Neural cell (in vitro differentiated cells): ENCODE data around the gene GGA1.

Experiments used
- EP300 ChIP-seq: fragments of 450-650 bp; conservative IDR thresholded peaks from 2 replicates; pipeline ENCODE4 v1.6.1; 2014; ENCODE audit warnings: antibody characterized with exemption, mild to moderate bottlenecking, moderate library complexity; ENCODE audit not compliant: poor library complexity, severe bottlenecking
- POLR2AphosphoS5 ChIP-seq: IDR thresholded peaks from 2 replicates; pipeline ENCODE4 v1.6.1; 2012
- SMC3 ChIP-seq: fragments of 450-650 bp; conservative IDR thresholded peaks from 2 replicates; pipeline ENCODE4 v1.6.1; 2014; ENCODE audit warnings: antibody characterized with exemption, mild to moderate bottlenecking, moderate library complexity; ENCODE audit not compliant: poor library complexity
- TF ChIP-seq, protein P1 (sequence below): fragments of 450-650 bp; IDR thresholded peaks from 2 replicates; pipeline ENCODE4 v1.5.1; 2014; ENCODE audit warnings: antibody characterized with exemption, mild to moderate bottlenecking, moderate library complexity; ENCODE audit not compliant: poor library complexity, severe bottlenecking

DNA sequence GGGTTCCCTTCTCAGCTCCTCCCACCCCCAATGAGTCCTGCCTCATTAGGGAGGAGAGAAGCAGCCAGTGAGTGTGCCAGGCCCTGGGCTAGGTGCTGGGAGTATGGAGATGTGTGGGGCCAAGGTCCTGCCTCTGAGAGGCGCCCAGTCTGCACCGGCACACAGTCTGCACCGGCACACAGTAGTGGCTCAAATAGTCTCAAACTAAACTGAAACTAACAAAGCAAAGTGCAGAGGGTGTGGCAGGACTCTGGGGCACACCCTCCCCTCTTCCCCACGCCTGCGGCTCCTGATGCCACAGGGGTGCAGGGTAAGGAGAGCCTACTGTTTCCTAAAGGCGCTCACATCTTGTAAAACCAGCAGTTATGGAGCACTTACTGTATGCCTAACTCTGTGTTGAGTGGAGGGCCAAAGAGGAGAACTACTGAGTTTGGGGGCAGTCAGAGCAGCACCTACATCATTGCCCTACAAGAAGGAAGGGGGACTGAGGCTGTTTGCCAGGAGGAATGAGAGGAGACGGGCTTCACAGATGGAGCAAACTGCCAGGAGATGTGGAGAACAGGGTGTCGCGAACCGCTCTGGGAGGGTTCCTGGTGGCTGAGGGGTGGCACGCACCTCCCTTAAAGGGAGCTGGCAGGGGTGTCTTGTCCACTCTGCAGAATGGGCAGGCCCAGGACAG is 29.9 kb downstream of the GGA1 start:
- TF ChIP-seq, protein P1, sequence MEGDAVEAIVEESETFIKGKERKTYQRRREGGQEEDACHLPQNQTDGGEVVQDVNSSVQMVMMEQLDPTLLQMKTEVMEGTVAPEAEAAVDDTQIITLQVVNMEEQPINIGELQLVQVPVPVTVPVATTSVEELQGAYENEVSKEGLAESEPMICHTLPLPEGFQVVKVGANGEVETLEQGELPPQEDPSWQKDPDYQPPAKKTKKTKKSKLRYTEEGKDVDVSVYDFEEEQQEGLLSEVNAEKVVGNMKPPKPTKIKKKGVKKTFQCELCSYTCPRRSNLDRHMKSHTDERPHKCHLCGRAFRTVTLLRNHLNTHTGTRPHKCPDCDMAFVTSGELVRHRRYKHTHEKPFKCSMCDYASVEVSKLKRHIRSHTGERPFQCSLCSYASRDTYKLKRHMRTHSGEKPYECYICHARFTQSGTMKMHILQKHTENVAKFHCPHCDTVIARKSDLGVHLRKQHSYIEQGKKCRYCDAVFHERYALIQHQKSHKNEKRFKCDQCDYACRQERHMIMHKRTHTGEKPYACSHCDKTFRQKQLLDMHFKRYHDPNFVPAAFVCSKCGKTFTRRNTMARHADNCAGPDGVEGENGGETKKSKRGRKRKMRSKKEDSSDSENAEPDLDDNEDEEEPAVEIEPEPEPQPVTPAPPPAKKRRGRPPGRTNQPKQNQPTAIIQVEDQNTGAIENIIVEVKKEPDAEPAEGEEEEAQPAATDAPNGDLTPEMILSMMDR: no peak
- TF ChIP-seq POLR2AphosphoS5: no peak
- TF ChIP-seq EP300: no peak
- no peak for TF ChIP-seq SMC3
